Neural crest cell (in vitro differentiated cells): Measurements from ENCODE around the gene SOWAHB. TPM values are rescaled to one million over a fixed set of nuclear protein-coding genes. Genes with fewer than 3 reads are reported as not detected.

Experiments used
- DNase-seq: peaks from one replicate; pipeline ENCODE4 v3.0.0; 2021; ENCODE audit warnings: low read depth, mixed read lengths, low spot score
- H3K27ac Mint-ChIP-seq: one replicate; pipeline ENCODE4 v1.8.0; 2021; ENCODE audit warnings: mild to moderate bottlenecking, mixed read lengths; ENCODE audit not compliant: unreplicated experiment
- H3K27me3 Mint-ChIP-seq: 2 replicates; pipeline ENCODE4 v1.8.0; 2021; ENCODE audit warnings: low read depth, mild to moderate bottlenecking, mixed read lengths
- H3K36me3 Mint-ChIP-seq: 2 replicates; pipeline ENCODE4 v1.8.0; 2021; ENCODE audit warnings: low read depth, mild to moderate bottlenecking, mixed read lengths
- H3K4me1 Mint-ChIP-seq: 2 replicates; pipeline ENCODE4 v1.8.0; 2021; ENCODE audit warnings: mixed read lengths
- H3K4me3 Mint-ChIP-seq: one replicate; pipeline ENCODE4 v1.8.0; 2021; ENCODE audit warnings: mild to moderate bottlenecking, mixed read lengths
- H3K9me3 Mint-ChIP-seq: 2 replicates; pipeline ENCODE4 v1.8.0; 2021; ENCODE audit warnings: mixed read lengths
- CTCF ChIP-seq: fragments of 200-600 bp; sonication (generic); conservative IDR thresholded peaks from 2 replicates; pipeline ENCODE4 v1.5.0; 2021; ENCODE audit warnings: antibody characterized with exemption, mild to moderate bottlenecking
- total RNA-seq: library from RNA; stranded (reverse); gene quantifications from 2 replicates; pipeline ENCODE4 v1.2.1, GENCODE V29; 2021

SOWAHB gene
- total RNA-seq, 1 donor from 2014 or later = not detected

GRCh38 chr4:76931576-76932276, 33.8 kb upstream of the SOWAHB start:
- TF ChIP-seq CTCF = no peak
- peaks cover 4% of the 10 kb centered on the region for H3K9me3 Mint-ChIP-seq
- no peak overlapping the region for H3K4me3 Mint-ChIP-seq
- no peaks in the 10 kb centered on the region for H3K27me3 Mint-ChIP-seq
- no peaks in the 10 kb centered on the region for H3K4me1 Mint-ChIP-seq
- no peak overlapping the region for H3K27ac Mint-ChIP-seq
- H3K36me3 Mint-ChIP-seq = no peaks in the 10 kb centered on the region
- DNase-seq = no peak

- H3K27ac Mint-ChIP-seq = no peak overlapping the region
- H3K4me1 Mint-ChIP-seq = no peaks in the 10 kb centered on the region
- no peak for DNase-seq
- no peak for TF ChIP-seq CTCF
- no peaks in the 10 kb centered on the region for H3K36me3 Mint-ChIP-seq
- H3K27me3 Mint-ChIP-seq = no peaks in the 10 kb centered on the region
- no peaks in the 10 kb centered on the region for H3K9me3 Mint-ChIP-seq
- H3K4me3 Mint-ChIP-seq = no peak overlapping the region
Measured at GRCh38 chr4:76931087-76931486, 33.1 kb upstream of the SOWAHB start.

GRCh38 chr4:76930685-76931084, 32.7 kb upstream of the SOWAHB start:
- no peak overlapping the region for H3K4me3 Mint-ChIP-seq
- no peaks in the 10 kb centered on the region for H3K27me3 Mint-ChIP-seq

GRCh38 chr4:76926841-76927240, 28.9 kb upstream of the SOWAHB start:
- DNase-seq = no peak
- TF ChIP-seq CTCF = no peak
- H3K27ac Mint-ChIP-seq = no peak overlapping the region
- no peaks in the 10 kb centered on the region for H3K36me3 Mint-ChIP-seq
- H3K9me3 Mint-ChIP-seq = no peaks in the 10 kb centered on the region
- H3K4me3 Mint-ChIP-seq = no peak overlapping the region
- no peaks in the 10 kb centered on the region for H3K27me3 Mint-ChIP-seq
- H3K4me1 Mint-ChIP-seq = no peaks in the 10 kb centered on the region

More at GRCh38 chr4:76930685-76931084, 32.7 kb upstream of the SOWAHB start:
- no peaks in the 10 kb centered on the region for H3K4me1 Mint-ChIP-seq
- H3K27ac Mint-ChIP-seq = no peak overlapping the region
- no peaks in the 10 kb centered on the region for H3K36me3 Mint-ChIP-seq
- H3K9me3 Mint-ChIP-seq = no peaks in the 10 kb centered on the region
- TF ChIP-seq CTCF = no peak
- DNase-seq = no peak

- Mint-ChIP-seq H3K36me3 (peaks cover 6% of the 10 kb centered on the region), H3K27ac (no peak overlapping the region), H3K4me1 (no peaks in the 10 kb centered on the region), H3K27me3 (no peaks in the 10 kb centered on the region), H3K9me3 (peaks cover 6% of the 10 kb centered on the region), H3K4me3 (no peak overlapping the region)
- DNase-seq = no peak
- no peak for TF ChIP-seq CTCF
Measured at GRCh38 chr4:76923619-76924357, 25.8 kb upstream of the SOWAHB start.
